HUES48 (cell line): Measurements from ENCODE around the gene SRRM5.

Experiments
- H3K27ac ChIP-seq: one replicate; pipeline ENCODE4 v1.7.0; 2013; ENCODE audit warnings: low read depth, low read length, inconsistent platforms
- H3K27me3 ChIP-seq: 2 replicates; pipeline ENCODE4 v1.6.1; 2013; ENCODE audit warnings: mild to moderate bottlenecking, low read length; ENCODE audit not compliant: control insufficient read depth, insufficient read depth
- H3K36me3 ChIP-seq: 2 replicates; pipeline ENCODE4 v1.6.1; 2013; ENCODE audit warnings: low read length; ENCODE audit not compliant: control insufficient read depth, insufficient read depth
- H3K4me1 ChIP-seq: 2 replicates; pipeline ENCODE4 v1.6.1; 2013; ENCODE audit warnings: mild to moderate bottlenecking, low read length; ENCODE audit not compliant: control insufficient read depth, insufficient read depth
- H3K4me3 ChIP-seq: 2 replicates; pipeline ENCODE4 v1.5.1; 2013; ENCODE audit warnings: mild to moderate bottlenecking, low read depth, low read length
- H3K9ac ChIP-seq: 2 replicates; pipeline ENCODE4 v1.6.1; 2013; ENCODE audit warnings: mild to moderate bottlenecking, low read depth, low read length, moderate library complexity
- H3K9me3 ChIP-seq: 2 replicates; pipeline ENCODE4 v1.6.1; 2013; ENCODE audit warnings: low read length; ENCODE audit not compliant: control insufficient read depth, insufficient read depth

The SRRM5 gene

DNA sequence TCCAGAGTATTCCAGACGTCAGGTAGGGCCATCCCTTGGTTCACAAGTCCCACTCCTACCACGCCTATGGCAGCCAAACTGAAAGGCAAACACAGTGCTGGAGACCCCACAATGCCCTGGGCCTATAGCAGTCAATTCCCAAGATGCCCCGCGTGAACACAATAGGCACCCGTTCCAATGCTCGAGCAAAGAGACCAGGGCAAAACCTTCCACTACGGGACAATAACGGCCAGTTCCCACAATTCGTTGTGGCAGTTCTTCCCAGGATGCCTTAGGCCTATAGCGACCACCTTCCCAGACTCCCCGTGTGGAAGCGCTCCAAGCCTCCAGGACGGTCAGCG is 7.0 kb downstream of the SRRM5 start:
- peak overlapping the region; percentile 97 for H3K27ac ChIP-seq

DNA sequence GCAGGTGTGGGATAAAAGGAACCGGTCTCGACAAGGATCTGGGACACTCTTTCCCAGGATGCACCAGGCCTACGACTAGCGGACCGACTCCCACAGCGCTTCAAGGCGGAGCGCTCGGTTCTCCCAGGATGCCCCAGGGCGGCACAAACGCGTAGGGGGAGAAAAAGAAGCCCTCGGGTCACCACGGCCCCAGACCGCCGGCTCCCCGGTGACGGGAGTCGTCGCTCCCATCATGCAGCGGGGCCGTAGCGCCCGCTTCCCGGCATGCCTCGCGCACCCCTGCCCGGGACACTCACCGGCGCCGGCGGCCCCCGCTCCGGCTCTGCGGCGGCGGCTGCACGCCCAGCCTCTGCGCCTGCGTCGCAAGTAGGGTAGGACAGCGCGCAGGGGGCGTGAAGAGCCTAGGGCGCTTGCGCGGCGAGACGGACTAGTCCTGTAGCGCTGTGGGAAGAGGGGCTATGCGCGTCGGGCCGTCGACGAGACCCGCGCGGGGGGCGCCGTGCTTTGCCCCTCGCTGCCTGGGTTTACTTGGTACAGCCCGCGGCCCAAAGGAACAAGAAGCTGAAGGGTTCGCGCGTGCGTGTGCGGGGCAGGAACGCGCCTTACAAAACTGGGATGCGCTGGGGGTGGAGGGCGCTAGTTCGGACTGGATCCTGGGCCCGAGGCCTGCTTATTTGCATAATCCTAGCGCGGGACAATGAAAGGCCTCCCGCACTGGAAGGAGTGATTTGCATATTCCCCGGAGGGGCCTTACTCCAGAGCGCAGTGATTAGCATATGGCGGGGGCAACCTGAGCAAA is 7.6 kb downstream of the SRRM5 start, which contains the start of gene ZNF428:
TSS of gene ZNF428 (minus strand) at position 368 of the 799 bp plus-strand sequence. CDS start 5,325 bp downstream, outside the sequence.
- Histone ChIP-seq H3K27me3 (no peaks in the 10 kb centered on the region), H3K4me1 (peaks cover 6% of the 10 kb centered on the region; the same call in 1 of the 2 replicates), H3K27ac (peak within 1 kb of the TSS; percentile 97), H3K9ac (peak within 1 kb of the TSS; percentile 90), H3K9me3 (no peaks in the 10 kb centered on the region), H3K36me3 (no peaks in the 10 kb centered on the region), H3K4me3 (peak within 1 kb of the TSS; percentile 69)

More for the DNA sequence above, 7.0 kb downstream of the SRRM5 start:
- Histone ChIP-seq H3K9me3 (no peaks in the 10 kb centered on the region), H3K27me3 (no peaks in the 10 kb centered on the region), H3K9ac (peak overlapping the region; percentile 90), H3K4me3 (peak overlapping the region; percentile 69), H3K4me1 (0 out of 2 replicates have a peak, but pooled peaks cover 6% of the 10 kb centered on the region), H3K36me3 (peaks cover 2% of the 10 kb centered on the region; the same call in 1 of the 2 replicates)

DNA sequence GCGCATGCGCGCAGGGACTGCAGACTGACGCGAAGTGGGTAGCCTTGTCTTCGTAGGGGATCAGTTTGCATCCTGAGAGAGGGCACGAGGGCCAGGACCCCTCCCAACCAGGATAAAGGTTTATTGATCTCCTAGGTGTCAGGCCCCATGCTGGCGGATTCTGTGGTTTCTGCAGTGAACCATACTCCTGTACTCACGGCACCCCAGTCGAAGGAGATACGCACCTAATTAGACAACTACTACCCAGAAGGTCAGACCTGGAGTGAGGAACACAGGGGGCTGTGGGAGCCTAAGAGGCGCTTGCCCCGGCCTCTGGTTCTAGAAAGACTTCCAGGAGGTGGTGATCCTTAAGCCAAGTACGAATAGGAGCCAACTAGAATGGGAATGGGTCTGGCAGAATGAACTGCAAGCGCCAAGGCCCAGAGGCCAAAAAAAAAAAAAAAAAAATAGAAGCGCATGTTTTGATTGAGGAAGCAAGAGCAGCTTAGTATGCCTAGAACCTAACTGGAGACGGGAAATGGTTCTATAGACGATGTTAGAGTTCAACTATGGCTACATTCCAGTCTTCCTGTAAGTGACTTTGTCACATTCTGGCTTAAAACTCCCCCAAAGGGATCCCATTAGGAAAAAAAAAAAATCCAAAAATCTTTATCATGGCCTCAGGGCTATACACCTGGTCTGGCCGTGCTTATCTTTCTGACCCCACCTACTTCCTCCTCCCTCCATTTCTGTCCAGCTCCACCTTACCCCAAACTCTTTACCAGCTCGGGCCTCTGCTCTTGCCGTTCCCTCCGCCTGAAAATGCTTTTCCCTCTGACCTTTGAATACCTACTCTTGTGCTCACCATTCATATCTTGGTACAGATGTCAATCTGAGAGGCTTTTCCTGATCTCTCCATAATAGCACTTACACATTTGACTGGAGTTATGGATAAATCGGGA is 8.4 kb downstream of the SRRM5 start:
- peak overlapping the region; percentile 97 for H3K27ac ChIP-seq
- H3K36me3 ChIP-seq, result no peaks in the 10 kb centered on the region
- H3K27me3 ChIP-seq, result no peaks in the 10 kb centered on the region
- H3K9me3 ChIP-seq, result no peaks in the 10 kb centered on the region
- H3K9ac ChIP-seq, result no peak overlapping the region
- H3K4me3 ChIP-seq, result peak overlapping the region; percentile 69
- peaks cover 9% of the 10 kb centered on the region; the same call in 1 of the 2 replicates for H3K4me1 ChIP-seq

DNA sequence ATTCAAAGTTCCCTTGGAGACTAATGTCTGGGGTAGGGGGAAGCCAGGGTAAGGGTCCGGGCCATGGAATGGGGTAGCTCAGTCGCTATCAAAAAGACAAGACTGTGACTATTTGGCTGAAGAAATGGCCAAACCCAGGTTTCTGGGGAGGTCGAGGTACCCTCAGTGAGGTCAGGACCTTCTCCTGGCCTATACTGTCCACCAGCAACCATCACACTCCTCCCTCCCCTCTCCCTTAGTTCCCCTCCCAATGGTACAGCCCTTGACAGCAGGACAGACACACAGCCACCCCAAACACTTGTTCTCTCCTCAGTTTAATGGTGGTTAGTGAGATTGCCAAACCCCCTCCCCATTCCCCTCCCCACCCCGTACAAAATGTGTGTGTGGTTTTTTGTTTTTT is 10.2 kb downstream of the SRRM5 start:
- Histone ChIP-seq H3K9ac (no peak overlapping the region), H3K4me3 (no peak overlapping the region), H3K36me3 (no peaks in the 10 kb centered on the region), H3K27me3 (no peaks in the 10 kb centered on the region), H3K27ac (no peak overlapping the region), H3K9me3 (no peaks in the 10 kb centered on the region), H3K4me1 (peaks cover 9% of the 10 kb centered on the region; the same call in 1 of the 2 replicates)

DNA sequence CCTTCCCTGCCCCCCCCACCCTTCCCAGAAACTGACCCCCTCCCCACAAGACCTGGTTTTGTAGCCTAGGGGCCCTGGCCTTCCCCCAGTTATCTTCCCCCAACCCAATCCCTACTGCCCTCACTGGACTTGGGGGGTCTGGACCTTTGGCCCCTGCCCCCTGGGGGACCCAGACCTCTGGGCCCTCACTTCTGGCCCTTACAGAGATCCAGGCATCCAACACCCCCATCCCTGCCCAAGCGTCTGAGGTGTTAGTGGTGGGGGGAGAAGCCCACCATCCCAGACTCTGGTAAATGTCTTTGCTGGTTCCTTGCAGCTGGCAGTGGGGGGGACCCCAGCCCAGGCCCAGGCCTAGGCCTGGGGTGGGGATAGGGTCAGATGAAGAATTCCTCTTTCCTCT is 11.1 kb downstream of the SRRM5 start:
- no peaks in the 10 kb centered on the region for H3K9me3 ChIP-seq
- H3K4me1 ChIP-seq, result peaks cover 9% of the 10 kb centered on the region; the same call in 1 of the 2 replicates
- H3K27me3 ChIP-seq, result no peaks in the 10 kb centered on the region
- no peak overlapping the region for H3K9ac ChIP-seq
- no peak overlapping the region for H3K4me3 ChIP-seq
- no peak overlapping the region for H3K27ac ChIP-seq
- no peaks in the 10 kb centered on the region for H3K36me3 ChIP-seq

DNA sequence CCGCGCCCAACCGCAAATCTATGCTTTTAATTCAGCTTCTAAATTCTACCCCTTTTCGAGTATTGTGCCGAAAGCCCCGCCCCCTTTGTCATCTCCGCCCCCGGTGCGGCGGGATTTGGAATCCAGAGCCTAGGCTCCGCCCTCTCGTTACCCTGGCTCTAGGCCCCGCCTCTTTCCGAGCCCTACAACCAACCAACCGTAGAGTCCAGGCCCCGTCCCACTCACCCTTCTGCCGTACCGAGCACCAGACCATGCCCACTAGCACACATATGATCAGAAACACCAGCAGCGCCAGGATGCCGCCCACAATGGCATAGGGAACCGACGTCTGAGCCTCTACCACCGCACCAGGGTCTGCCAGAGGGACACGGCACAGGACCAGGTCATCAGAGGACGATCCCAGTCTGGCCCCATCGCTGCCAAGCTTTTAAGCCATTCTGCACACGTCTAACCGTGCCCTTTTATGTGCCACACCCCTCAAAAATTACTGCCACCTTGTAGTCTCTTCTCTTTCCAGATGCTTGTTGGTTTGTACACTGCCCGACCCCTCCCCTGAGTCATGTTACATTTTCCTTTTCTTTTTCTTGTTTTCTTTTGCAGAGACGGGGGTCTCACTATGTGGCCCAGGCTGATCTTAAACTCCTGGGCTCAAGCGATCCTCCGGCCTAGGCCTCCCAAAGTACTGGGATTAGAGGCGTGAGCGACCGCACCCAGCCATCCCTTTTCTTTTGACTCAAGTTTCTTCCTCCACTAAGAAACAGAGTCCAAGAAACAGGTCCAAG is 12.2 kb downstream of the SRRM5 start:
- H3K4me1 ChIP-seq, result peaks cover 9% of the 10 kb centered on the region; the same call in 1 of the 2 replicates
- H3K9ac ChIP-seq, result no peak overlapping the region
- H3K27ac ChIP-seq, result no peak overlapping the region
- H3K27me3 ChIP-seq, result peaks cover 4% of the 10 kb centered on the region; the same call in 1 of the 2 replicates
- H3K36me3 ChIP-seq, result no peaks in the 10 kb centered on the region
- H3K9me3 ChIP-seq, result no peaks in the 10 kb centered on the region
- no peak overlapping the region for H3K4me3 ChIP-seq

DNA sequence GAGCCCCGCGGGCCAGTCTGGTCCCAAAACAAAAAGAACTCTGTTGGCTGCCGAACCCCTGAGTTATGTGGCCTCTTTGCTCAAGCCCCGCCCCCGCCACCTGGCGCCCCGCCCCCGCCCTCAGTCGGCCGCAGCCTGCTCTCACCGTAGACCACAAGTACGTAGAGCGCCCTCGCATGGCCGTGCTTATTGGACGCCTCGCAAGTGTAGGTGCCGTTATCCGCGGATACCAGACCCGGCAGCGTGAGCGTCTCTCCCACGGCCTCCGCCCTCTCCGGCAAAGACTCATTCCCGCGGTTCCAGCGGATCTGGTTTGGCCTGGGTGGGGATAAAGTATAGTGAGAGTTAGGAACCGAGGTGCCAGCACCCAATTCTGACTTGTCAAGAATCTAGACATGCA is 13.0 kb downstream of the SRRM5 start:
- H3K9me3 ChIP-seq, result no peaks in the 10 kb centered on the region
- no peak overlapping the region for H3K4me3 ChIP-seq
- H3K27ac ChIP-seq, result no peak overlapping the region
- no peaks in the 10 kb centered on the region for H3K36me3 ChIP-seq
- peaks cover 4% of the 10 kb centered on the region; the same call in 1 of the 2 replicates for H3K27me3 ChIP-seq
- H3K4me1 ChIP-seq, result peaks cover 9% of the 10 kb centered on the region; the same call in 1 of the 2 replicates
- H3K9ac ChIP-seq, result no peak overlapping the region

DNA sequence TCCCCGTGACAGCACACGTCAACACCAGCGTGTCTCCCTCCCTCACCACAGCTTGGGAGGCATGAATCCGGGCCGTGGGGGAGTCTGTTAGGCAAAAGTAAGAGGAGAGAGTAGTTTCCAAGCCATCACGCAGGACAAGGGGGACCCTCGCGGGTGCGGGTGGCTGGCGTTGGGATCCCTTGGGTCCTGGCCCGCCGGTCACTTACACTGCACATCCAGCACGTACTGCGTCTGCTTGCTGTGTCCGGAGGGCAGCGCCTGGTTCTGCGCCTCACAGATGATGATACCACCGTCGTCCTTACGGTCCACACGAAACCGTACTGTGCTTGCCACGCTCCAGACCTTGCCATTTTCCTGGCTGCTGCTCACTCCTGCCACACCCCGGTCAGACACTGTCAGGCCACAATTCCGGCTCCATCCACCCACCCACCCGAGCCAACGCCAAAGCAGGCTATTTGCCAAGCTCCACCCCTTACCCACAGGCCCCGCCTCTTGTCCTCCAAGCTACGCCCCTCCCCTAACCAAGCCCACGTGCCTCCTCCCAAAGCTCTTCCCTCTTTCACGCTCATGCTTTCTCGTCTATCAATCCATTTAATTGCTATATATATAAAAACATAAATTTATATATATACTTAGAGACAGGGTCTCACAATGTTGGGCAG is 14.2 kb downstream of the SRRM5 start:
- Histone ChIP-seq H3K9ac (no peak overlapping the region), H3K27ac (no peak overlapping the region), H3K36me3 (no peaks in the 10 kb centered on the region), H3K9me3 (no peaks in the 10 kb centered on the region), H3K4me1 (peaks cover 3% of the 10 kb centered on the region; the same call in 1 of the 2 replicates), H3K4me3 (no peak overlapping the region), H3K27me3 (peaks cover 4% of the 10 kb centered on the region; the same call in 1 of the 2 replicates)

DNA sequence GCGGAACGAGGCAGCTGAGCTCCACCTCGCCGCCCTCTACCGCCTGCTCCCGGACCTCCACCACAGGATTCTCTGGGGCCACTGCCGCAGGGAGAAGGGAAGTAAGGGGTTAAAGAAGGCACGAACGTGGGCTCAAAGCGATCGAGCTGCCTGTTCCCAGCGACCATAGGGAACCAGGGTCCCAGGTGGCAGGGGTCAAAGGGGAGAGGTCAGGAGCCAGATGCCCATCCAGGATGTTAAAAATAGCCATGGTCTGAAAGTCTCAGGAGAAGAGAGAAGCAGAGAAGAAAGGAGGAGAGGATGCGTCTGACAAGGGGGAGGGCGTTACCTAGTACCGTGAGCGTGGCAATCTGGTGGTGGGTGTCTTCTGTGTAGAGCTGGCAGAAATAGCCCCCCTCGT is 14.9 kb downstream of the SRRM5 start:
- H3K4me1 ChIP-seq, result peaks cover 3% of the 10 kb centered on the region; the same call in 1 of the 2 replicates
- H3K9me3 ChIP-seq, result no peaks in the 10 kb centered on the region
- no peaks in the 10 kb centered on the region for H3K36me3 ChIP-seq
- H3K4me3 ChIP-seq, result no peak overlapping the region
- no peak overlapping the region for H3K27ac ChIP-seq
- H3K9ac ChIP-seq, result no peak overlapping the region
- peaks cover 4% of the 10 kb centered on the region; the same call in 1 of the 2 replicates for H3K27me3 ChIP-seq
